K562 (cell line): ENCODE results near the gene S100A2. TPM values are rescaled to one million over a fixed set of nuclear protein-coding genes. Genes with fewer than 3 reads are reported as not detected.

Experiments used
- BRD9 ChIP-seq: fragments of 450-650 bp; IDR thresholded peaks from 2 replicates; pipeline ENCODE4 v1.6.1; 2018; ENCODE audit warnings: low read depth; ENCODE audit not compliant: partially characterized antibody
- CXXC5 ChIP-seq: fragments of 250-450 bp; sonication (Bioruptor Pico); IDR thresholded peaks from 2 replicates; pipeline ENCODE4 v1.8.0; 2022; ENCODE audit warnings: inconsistent platforms, mild to moderate bottlenecking, moderate library complexity
- ELK1 ChIP-seq: sonication (generic); formaldehyde crosslinking; IDR thresholded peaks from 2 replicates; pipeline ENCODE4 v1.8.1; 2022; ENCODE audit warnings: missing genetic modification reagents
- GABPA ChIP-seq: fragments of 200-800 bp; sonication (Bioruptor generic); conservative IDR thresholded peaks from 2 replicates; pipeline ENCODE4 v1.6.1; 2016; ENCODE audit warnings: low read depth, missing genetic modification characterization, missing compliant biosample characterization
- GTF2F1 ChIP-seq: IDR thresholded peaks from 2 replicates; pipeline ENCODE4 v1.6.1; 2011; ENCODE audit warnings: low read depth, low read length, improper control_type of control experiment
- HMG20B ChIP-seq: fragments of 250-450 bp; sonication (Bioruptor Pico); IDR thresholded peaks from 2 replicates; pipeline ENCODE4 v1.5.0; 2021; ENCODE audit warnings: mild to moderate bottlenecking
- MBD2 ChIP-seq: sonication (generic); IDR thresholded peaks from 2 replicates; pipeline ENCODE4 v1.6.1; 2016; ENCODE audit warnings: low read depth, borderline replicate concordance
- NBN ChIP-seq: fragments of 450-650 bp; IDR thresholded peaks from 2 replicates; pipeline ENCODE4 v1.6.1; 2016; ENCODE audit warnings: low read depth, mild to moderate bottlenecking
- PHF20 ChIP-seq: fragments of 450-650 bp; IDR thresholded peaks from 2 replicates; pipeline ENCODE4 v1.6.1; 2018; ENCODE audit not compliant: partially characterized antibody
- PKNOX1 ChIP-seq: fragments of 450-650 bp; IDR thresholded peaks from 2 replicates; pipeline ENCODE4 v1.6.1; 2016
- SNRNP70 ChIP-seq: fragments of 200-400 bp; formaldehyde crosslinking; optimal IDR thresholded peaks from 2 replicates; pipeline ENCODE3; 2017; ENCODE audit warnings: low read depth, low read length
- SOX6 ChIP-seq: fragments of 450-650 bp; IDR thresholded peaks from 2 replicates; pipeline ENCODE4 v1.6.1; 2014; ENCODE audit warnings: mild to moderate bottlenecking
- ZBTB40 ChIP-seq, 2 experiments: fragments of 450-650 bp in 1 of 2; sonication (generic) in 1 of 2; formaldehyde crosslinking in 1 of 2; IDR thresholded peaks; 2 replicates each; pipeline versions ENCODE4 v1.7.1 to v1.9.0; 2016 to 2022; ENCODE audit warnings: inconsistent platforms in 1 of 2, mild to moderate bottlenecking in 1 of 2, missing genetic modification reagents in 1 of 2
- ZFX ChIP-seq: sonication (generic); formaldehyde crosslinking; IDR thresholded peaks from 2 replicates; pipeline ENCODE4 v1.8.0; 2022; ENCODE audit warnings: mild to moderate bottlenecking, missing genetic modification reagents, moderate library complexity
- ZKSCAN3 ChIP-seq: fragments of 250-450 bp; sonication (Bioruptor Pico); IDR thresholded peaks from 2 replicates; pipeline ENCODE4 v1.4.0; 2020
- ZNF140 ChIP-seq: fragments of 250-450 bp; sonication (Bioruptor Pico); IDR thresholded peaks from 2 replicates; pipeline ENCODE4 v1.8.0; 2021; ENCODE audit warnings: moderate library complexity, mild to moderate bottlenecking, inconsistent platforms
- ZNF311 ChIP-seq: fragments of 250-450 bp; sonication (Bioruptor Pico); IDR thresholded peaks from 2 replicates; pipeline ENCODE4 v1.4.0; 2020; ENCODE audit warnings: mild to moderate bottlenecking, moderate library complexity
- polyA plus RNA-seq, 8 experiments: library from polyadenylated mRNA; depleted of rRNA in 4 of 8; stranded (reverse) in 5 of 8; unstranded in 3 of 8; fragments of >200 nt; fragmentation: Nextera tagmentation in 2 of 8; fragmentation: Illumina TruSeq in 1 of 8; extraction: Ambion mirVana in 2 of 8; extraction: Trizol in 1 of 8; gene quantifications; 2 replicates each; pipeline versions ENCODE4 v1.2.1 to v1.2.3, GENCODE V29; 2011 to 2014; ENCODE audit warnings: inconsistent platforms in 1 of 8, missing spikeins in 1 of 8
- total RNA-seq, 7 experiments: library from RNA; depleted of rRNA in 6 of 7; stranded (reverse); fragments of >200 nt in 6 of 7; fragmentation: Illumina TruSeq in 2 of 7; extraction: Trizol in 2 of 7; gene quantifications; 2 replicates each; pipeline versions ENCODE4 v1.2.1 to v1.2.3, GENCODE V29; 2011 to 2021; ENCODE audit warnings: low replicate concordance in 1 of 7

Gene S100A2
- total and polyA plus RNA-seq, 9 of the 15 experiments (the other 6 are each of a cell fraction or from before 2014, with no cell fraction given) = 0.28 to 0.65 (median 0.44) TPM; not detected in 4

GRCh38 chr1:153532769-153533599 is 32.7 kb downstream of the S100A2 start (continued):
- no peak for TF ChIP-seq BRD9
- peak; percentile 32; the same call in 1 of the 2 replicates for TF ChIP-seq MBD2
- no peak for TF ChIP-seq ZBTB40 (IDR thresholded peaks at IDR 0.05)
- no peak for TF ChIP-seq ZBTB40 (CRISPR knock-in tag; IDR thresholded peaks at IDR 0.05)
- no peak for TF ChIP-seq ZNF140
- TF ChIP-seq NBN = 0 out of 2 replicates have a peak, but pooled peaks have one; percentile 36
- 0 out of 2 replicates have a peak, but pooled peaks have one; percentile 28 for TF ChIP-seq SOX6
- TF ChIP-seq PHF20 = no peak
- TF ChIP-seq GABPA = no peak
- TF ChIP-seq ZKSCAN3 (CRISPR knock-in tag) = no peak
- 0 out of 2 replicates have a peak, but pooled peaks have one; percentile 6 for TF ChIP-seq PKNOX1
- TF ChIP-seq ZFX (CRISPR knock-in tag) = peak; percentile 51
- no peak for TF ChIP-seq ELK1 (CRISPR knock-in tag)
- TF ChIP-seq HMG20B (CRISPR knock-in tag) = no peak
- TF ChIP-seq CXXC5 (CRISPR knock-in tag) = 0 out of 2 replicates have a peak, but pooled peaks have one; percentile 25
- TF ChIP-seq ZNF311 (CRISPR knock-in tag) = no peak
- TF ChIP-seq SNRNP70 = no peak
- TF ChIP-seq GTF2F1 = no peak
